Neural cell (in vitro differentiated cells): ENCODE measurements around the gene ARGFX.

ENCODE experiments used
- EZH2 ChIP-seq: fragments of 200-600, 300-800 bp; shearing (Covaris generic), sonication (generic); IDR thresholded peaks from 2 replicates; pipeline ENCODE4 v1.6.1; 2014; ENCODE audit warnings: antibody characterized with exemption, low read length, borderline replicate concordance, mild to moderate bottlenecking; ENCODE audit not compliant: insufficient read depth, poor library complexity, severe bottlenecking
- POLR2AphosphoS5 ChIP-seq: IDR thresholded peaks from 2 replicates; pipeline ENCODE4 v1.6.1; 2012
- RAD21 ChIP-seq: fragments of 450-650 bp; conservative IDR thresholded peaks from 2 replicates; pipeline ENCODE4 v1.6.1; 2014; ENCODE audit warnings: antibody characterized with exemption, mild to moderate bottlenecking, moderate library complexity
- TF ChIP-seq, protein P1 (sequence below): fragments of 450-650 bp; IDR thresholded peaks from 2 replicates; pipeline ENCODE4 v1.5.1; 2014; ENCODE audit warnings: antibody characterized with exemption, mild to moderate bottlenecking, moderate library complexity; ENCODE audit not compliant: poor library complexity, severe bottlenecking

DNA sequence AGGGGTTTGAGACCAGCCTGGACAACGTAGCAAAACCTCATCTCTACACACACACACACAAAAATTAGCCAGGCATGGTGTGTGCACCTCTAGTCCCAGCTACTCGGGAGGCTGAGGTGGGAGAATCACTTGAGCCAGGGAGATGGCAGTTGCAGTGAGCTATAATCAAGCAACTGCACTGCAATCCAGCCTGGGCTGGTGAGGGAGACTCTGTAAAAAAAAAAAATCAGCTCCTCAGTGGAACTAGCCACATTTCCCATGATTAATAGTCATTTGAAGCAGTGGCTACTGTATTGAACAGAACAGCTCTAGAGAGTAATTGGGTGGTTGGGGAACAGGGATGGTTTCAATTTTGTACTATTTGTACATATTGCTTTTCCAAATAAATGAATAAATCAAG, 13.9 kb downstream of the ARGFX start:
- TF ChIP-seq RAD21 (no peak), POLR2AphosphoS5 (no peak), EZH2 (no peak)
- TF ChIP-seq, protein P1, sequence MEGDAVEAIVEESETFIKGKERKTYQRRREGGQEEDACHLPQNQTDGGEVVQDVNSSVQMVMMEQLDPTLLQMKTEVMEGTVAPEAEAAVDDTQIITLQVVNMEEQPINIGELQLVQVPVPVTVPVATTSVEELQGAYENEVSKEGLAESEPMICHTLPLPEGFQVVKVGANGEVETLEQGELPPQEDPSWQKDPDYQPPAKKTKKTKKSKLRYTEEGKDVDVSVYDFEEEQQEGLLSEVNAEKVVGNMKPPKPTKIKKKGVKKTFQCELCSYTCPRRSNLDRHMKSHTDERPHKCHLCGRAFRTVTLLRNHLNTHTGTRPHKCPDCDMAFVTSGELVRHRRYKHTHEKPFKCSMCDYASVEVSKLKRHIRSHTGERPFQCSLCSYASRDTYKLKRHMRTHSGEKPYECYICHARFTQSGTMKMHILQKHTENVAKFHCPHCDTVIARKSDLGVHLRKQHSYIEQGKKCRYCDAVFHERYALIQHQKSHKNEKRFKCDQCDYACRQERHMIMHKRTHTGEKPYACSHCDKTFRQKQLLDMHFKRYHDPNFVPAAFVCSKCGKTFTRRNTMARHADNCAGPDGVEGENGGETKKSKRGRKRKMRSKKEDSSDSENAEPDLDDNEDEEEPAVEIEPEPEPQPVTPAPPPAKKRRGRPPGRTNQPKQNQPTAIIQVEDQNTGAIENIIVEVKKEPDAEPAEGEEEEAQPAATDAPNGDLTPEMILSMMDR, result no peak
